Smooth muscle cell (in vitro differentiated cells): ENCODE measurements around the gene HSD11B1. TPM values are rescaled to one million over a fixed set of nuclear protein-coding genes. Genes with fewer than 3 reads are reported as not detected.
A peak's percentile ranks its signal among the peaks of the same experiment; 100 is the strongest.

Experiments
- DNase-seq: peaks from one replicate; lab custom pipeline; 2025; ENCODE audit not compliant: unreplicated experiment; lab: John Stamatoyannopoulos, UW
- H2AFZ ChIP-seq: fragments of 200-600 bp; sonication (generic); 2 replicates; pipeline ENCODE4 v1.6.0; 2016; ENCODE audit warnings: antibody characterized with exemption, low read depth, mild to moderate bottlenecking
- H3F3A ChIP-seq: fragments of 200-600 bp; sonication (generic); 2 replicates; pipeline ENCODE4 v1.6.0; 2017; ENCODE audit warnings: antibody characterized with exemption, low read depth
- H3K27ac ChIP-seq: fragments of 200-600 bp; sonication (generic); 2 replicates; pipeline ENCODE4 v1.5.1; 2016; ENCODE audit warnings: low read depth, mild to moderate bottlenecking
- H3K27me3 ChIP-seq: fragments of 200-600 bp; sonication (generic); 2 replicates; pipeline ENCODE4 v1.6.1; 2016; ENCODE audit warnings: low read depth, mild to moderate bottlenecking
- H3K36me3 ChIP-seq: fragments of 200-600 bp; sonication (generic); 2 replicates; pipeline ENCODE4 v1.5.1; 2016; ENCODE audit warnings: low read depth
- H3K4me1 ChIP-seq: fragments of 200-600 bp; sonication (generic); 2 replicates; pipeline ENCODE4 v1.5.1; 2016; ENCODE audit warnings: low read depth
- H3K4me2 ChIP-seq: fragments of 200-600 bp; sonication (generic); 2 replicates; pipeline ENCODE4 v1.6.0; 2016; ENCODE audit warnings: mild to moderate bottlenecking
- H3K4me3 ChIP-seq: fragments of 200-600 bp; sonication (generic); 2 replicates; pipeline ENCODE4 v1.5.1; 2016; ENCODE audit warnings: mild to moderate bottlenecking
- H3K79me2 ChIP-seq: fragments of 200-600 bp; sonication (generic); 2 replicates; pipeline ENCODE4 v1.6.0; 2016; ENCODE audit warnings: low read depth, mild to moderate bottlenecking
- H3K9ac ChIP-seq: fragments of 200-600 bp; sonication (generic); 2 replicates; pipeline ENCODE4 v1.6.0; 2016; ENCODE audit warnings: low read depth
- H3K9me3 ChIP-seq: fragments of 200-600 bp; sonication (generic); replicated peaks from 2 replicates; pipeline ENCODE4 v1.5.1; 2016; ENCODE audit warnings: low read depth
- H4K20me1 ChIP-seq: fragments of 200-600 bp; sonication (generic); 2 replicates; pipeline ENCODE4 v1.6.0; 2016; ENCODE audit warnings: low read depth
- WGBS: methylation state at CpG from one replicate; pipeline ENCODE4 v1.1.7; 2016; ENCODE audit warnings: low lambda C conversion rate; 5-methylcytosine and 5-hydroxymethylcytosine counted together
- polyA plus RNA-seq: library from polyadenylated mRNA; unstranded; fragments of >200 nt; fragmentation: Nextera tagmentation; extraction: Ambion mirVana; gene quantifications from 2 replicates; pipeline ENCODE4 v1.2.1, GENCODE V29; 2016
- total RNA-seq: library from RNA; depleted of rRNA; stranded (reverse); fragments of >200 nt; gene quantifications from 2 replicates; pipeline ENCODE4 v1.2.3, GENCODE V29; 2014
- TF ChIP-seq, protein P1 (sequence below): fragments of 200-600 bp; sonication (generic); IDR thresholded peaks from 2 replicates; pipeline ENCODE4 v1.5.1; 2017; ENCODE audit warnings: borderline replicate concordance, mild to moderate bottlenecking, antibody characterized with exemption; ENCODE audit not compliant: insufficient read depth, poor library complexity, severe bottlenecking

HSD11B1 gene
- total and polyA plus RNA-seq, 2 experiments from 2014 or later = not detected

DNA sequence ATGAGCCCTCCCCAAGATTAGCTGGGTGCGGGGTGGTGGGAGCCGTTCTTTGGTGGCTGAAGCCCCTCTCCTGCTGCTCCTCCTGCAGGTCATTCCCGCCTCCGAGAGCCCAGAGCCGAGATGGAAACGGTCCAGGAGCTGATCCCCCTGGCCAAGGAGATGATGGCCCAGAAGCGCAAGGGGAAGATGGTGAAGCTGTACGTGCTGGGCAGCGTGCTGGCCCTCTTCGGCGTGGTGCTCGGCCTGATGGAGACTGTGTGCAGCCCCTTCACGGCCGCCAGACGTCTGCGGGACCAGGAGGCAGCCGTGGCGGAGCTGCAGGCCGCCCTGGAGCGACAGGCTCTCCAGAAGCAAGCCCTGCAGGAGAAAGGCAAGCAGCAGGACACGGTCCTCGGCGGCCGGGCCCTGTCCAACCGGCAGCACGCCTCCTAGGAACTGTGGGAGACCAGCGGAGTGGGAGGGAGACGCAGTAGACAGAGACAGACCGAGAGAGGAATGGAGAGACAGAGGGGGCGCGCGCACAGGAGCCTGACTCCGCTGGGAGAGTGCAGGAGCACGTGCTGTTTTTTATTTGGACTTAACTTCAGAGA, 29.0 kb upstream of the HSD11B1 start:
- Histone ChIP-seq H3K4me2 (peak overlapping the region; percentile 92), H3F3A (no peaks in the 10 kb centered on the region), H3K4me1 (peaks cover 6% of the 10 kb centered on the region), H3K9ac (no peak overlapping the region), H3K79me2 (no peaks in the 10 kb centered on the region), H4K20me1 (no peaks in the 10 kb centered on the region), H2AFZ (peak overlapping the region; percentile 66), H3K27ac (no peak overlapping the region), H3K36me3 (no peaks in the 10 kb centered on the region), H3K4me3 (peak overlapping the region; percentile 52), H3K9me3 (no peaks in the 10 kb centered on the region), H3K27me3 (peaks cover 48% of the 10 kb centered on the region)
- TF ChIP-seq, protein P1, sequence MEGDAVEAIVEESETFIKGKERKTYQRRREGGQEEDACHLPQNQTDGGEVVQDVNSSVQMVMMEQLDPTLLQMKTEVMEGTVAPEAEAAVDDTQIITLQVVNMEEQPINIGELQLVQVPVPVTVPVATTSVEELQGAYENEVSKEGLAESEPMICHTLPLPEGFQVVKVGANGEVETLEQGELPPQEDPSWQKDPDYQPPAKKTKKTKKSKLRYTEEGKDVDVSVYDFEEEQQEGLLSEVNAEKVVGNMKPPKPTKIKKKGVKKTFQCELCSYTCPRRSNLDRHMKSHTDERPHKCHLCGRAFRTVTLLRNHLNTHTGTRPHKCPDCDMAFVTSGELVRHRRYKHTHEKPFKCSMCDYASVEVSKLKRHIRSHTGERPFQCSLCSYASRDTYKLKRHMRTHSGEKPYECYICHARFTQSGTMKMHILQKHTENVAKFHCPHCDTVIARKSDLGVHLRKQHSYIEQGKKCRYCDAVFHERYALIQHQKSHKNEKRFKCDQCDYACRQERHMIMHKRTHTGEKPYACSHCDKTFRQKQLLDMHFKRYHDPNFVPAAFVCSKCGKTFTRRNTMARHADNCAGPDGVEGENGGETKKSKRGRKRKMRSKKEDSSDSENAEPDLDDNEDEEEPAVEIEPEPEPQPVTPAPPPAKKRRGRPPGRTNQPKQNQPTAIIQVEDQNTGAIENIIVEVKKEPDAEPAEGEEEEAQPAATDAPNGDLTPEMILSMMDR = no peak
- no peak for DNase-seq
- WGBS = 3% methylated on average over 34 of the region's 34 CpGs

DNA sequence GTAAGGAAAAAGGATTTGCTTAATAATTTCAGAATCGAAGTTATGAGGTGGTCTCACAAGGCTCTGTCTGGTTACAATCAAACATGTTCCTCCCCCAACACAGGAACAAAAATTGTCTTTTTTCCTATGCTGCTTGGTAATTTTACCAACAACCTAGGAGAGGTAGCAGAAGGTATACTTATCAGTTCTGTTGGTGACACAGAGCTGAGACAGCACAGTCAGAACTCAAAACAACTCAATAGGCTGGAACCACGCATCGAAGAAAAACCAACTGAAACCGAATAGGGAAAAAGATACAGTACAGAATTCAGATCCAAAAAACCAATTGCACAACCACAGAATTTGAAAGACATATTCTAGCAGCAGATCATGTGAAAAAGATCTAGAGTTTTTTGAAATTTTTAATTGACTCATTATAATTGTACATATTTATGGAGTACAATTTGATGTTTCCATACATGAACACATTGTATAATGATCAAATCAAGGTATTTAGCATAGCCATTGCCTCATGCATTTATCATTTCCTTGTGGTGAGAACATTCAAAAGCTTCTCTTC, 25.6 kb upstream of the HSD11B1 start:
- DNase-seq = no peak
- Histone ChIP-seq H3K4me3 (no peak overlapping the region), H3F3A (no peaks in the 10 kb centered on the region), H4K20me1 (no peaks in the 10 kb centered on the region), H3K4me2 (no peak overlapping the region), H3K9ac (no peak overlapping the region), H3K27me3 (peaks cover 82% of the 10 kb centered on the region), H3K36me3 (no peaks in the 10 kb centered on the region), H3K9me3 (no peaks in the 10 kb centered on the region), H3K79me2 (no peaks in the 10 kb centered on the region), H3K27ac (no peak overlapping the region), H3K4me1 (peaks cover 6% of the 10 kb centered on the region), H2AFZ (no peak overlapping the region)
- TF ChIP-seq, protein P1 = no peak
- WGBS = 93% methylated on average over 4 of the region's 4 CpGs

DNA sequence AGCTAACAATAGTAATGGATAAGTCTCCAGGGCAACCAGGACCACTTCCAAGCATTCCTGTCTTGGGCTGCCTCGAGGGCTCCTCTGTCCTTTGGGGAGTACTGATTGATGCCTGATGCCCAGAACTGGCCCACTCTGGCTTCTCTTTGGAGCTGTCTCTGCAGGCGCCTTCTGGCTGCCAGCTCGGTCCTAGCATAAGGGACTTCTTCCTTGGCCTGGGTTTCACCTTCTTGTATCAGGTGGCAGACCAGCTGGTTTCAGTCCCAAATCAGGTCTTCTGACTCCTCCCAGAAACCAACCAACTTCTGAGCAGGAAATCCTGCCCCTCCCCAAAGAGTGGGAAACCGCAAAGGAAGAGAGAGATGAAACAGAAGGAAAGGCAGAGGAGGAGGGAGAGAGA, 18.8 kb upstream of the HSD11B1 start:
- Histone ChIP-seq H3K36me3 (no peaks in the 10 kb centered on the region), H3F3A (peaks cover 7% of the 10 kb centered on the region), H2AFZ (no peak overlapping the region), H3K4me1 (peaks cover 7% of the 10 kb centered on the region), H3K27ac (no peak overlapping the region), H3K4me3 (no peak overlapping the region), H3K9ac (no peak overlapping the region), H3K27me3 (peaks cover 42% of the 10 kb centered on the region), H3K4me2 (no peak overlapping the region), H4K20me1 (no peaks in the 10 kb centered on the region), H3K79me2 (no peaks in the 10 kb centered on the region), H3K9me3 (no peaks in the 10 kb centered on the region)
- 79% methylated on average over 4 of the region's 4 CpGs for WGBS
- TF ChIP-seq, protein P1 = no peak
- DNase-seq = no peak

DNA sequence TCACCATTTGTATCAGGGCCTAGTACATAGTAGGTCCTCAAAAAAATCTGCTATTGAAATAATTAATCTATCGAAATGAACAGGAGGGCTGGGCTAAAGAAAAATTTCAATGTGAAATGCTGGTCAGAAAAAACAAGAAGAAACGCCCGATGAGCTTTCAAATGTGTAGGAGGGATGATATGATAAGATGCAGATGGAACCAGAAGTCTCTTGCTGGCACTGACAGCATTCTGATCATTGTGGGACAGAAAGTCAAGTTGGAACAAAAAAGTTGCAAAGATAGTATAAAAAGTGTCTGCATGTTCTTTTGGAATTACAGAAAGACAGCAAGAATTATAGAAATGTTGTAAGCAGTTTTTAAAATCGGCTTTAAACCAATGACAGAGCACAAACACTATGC, 18.3 kb upstream of the HSD11B1 start:
- TF ChIP-seq, protein P1 = no peak
- Histone ChIP-seq H4K20me1 (no peaks in the 10 kb centered on the region), H3K4me3 (no peak overlapping the region), H2AFZ (no peak overlapping the region), H3K4me1 (peaks cover 7% of the 10 kb centered on the region), H3K27me3 (peaks cover 37% of the 10 kb centered on the region), H3K9me3 (no peaks in the 10 kb centered on the region), H3F3A (peaks cover 7% of the 10 kb centered on the region), H3K36me3 (no peaks in the 10 kb centered on the region), H3K4me2 (peak overlapping the region; percentile 16), H3K9ac (no peak overlapping the region), H3K79me2 (no peaks in the 10 kb centered on the region), H3K27ac (no peak overlapping the region)
- DNase-seq = no peak
- 54% methylated on average over 4 of the region's 4 CpGs for WGBS
